ENCODE measurements around the gene PNMA6E.
"Not testable (repeated sequence)": the region's sequence is repeated elsewhere in the genome, so short reads cannot be mapped to it uniquely, and the experiment has no call there.

The PNMA6E gene

DNA sequence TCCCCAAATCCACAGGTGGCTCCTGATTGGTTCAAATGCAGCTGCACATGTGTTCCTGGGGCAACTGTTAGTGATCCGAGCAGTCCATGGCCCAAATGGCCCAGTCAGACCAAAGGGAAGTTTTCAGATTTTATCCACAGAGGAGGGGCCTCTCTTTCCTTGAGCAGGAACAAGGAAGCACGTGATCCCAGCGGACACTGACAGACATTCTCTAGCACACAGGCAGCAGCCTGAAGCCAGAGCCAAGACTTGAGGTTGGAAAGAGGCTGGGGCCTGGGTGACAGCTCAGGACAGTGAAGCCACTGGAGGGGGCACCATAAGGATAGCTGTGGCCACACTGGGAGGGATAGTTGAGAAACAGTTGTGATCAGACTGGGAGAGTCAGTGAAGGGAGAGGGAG lies 6.6 kb upstream of the PNMA6E start:
- DNase-seq = no peak

DNA sequence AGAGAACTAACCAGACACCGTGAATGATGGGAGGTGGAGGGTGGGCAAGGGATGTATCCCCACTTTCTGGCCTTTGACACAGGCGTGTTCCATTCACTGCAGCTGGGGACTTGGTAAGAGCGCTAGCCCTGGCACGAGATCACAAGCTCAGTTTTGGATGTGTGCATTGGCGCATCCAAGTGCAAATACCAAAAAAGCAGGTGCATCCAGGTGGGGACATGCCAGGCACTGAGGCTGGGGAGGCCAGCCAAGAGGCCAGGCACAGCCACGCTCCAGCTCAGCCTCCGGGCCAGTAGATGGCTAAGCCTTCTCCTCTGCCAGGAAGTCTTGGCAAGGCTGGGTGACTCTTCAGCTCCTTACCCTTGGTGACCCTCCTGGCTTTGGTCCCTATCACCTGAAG lies 5.8 kb upstream of the PNMA6E start:
- no peak for DNase-seq

DNA sequence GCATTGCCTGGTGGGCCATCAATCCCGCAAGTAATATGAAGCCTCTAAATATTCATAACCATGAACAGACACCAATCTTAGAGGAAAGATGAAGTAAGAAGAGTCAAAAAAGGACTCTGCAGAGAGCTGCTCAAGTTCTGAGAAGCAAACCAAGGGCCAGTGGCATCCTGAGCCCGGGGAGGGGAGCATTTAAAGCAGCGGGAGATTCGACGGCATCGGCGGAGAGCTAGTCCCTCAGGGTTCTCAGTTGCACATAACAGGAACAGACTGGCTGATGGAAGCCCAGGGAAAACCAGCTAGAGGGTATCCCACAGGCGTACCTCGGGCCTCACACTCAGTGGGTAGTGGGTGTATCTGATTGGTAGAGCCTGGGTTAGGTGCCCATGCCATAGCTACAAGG lies 4.9 kb upstream of the PNMA6E start:
- DNase-seq = no peak

DNA sequence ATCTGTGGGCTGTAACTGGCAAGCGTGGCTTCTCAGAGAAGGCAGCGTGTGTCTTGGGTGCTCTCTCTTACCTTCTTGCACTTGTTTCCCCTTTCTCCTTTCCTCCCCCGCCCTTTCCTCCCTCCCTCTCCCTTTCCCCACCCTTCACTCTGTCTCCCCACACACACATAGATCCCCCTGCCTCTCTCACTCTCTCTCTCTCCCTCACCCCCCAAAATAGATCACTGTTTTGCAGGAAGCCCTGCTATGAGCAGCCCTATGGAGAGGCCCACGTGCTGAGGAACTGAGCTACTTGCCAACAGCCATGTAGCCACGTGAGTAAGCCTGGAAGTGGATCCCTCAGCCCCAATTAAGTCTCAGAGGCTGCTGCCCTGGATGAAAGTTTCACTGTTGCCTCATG lies 4.3 kb upstream of the PNMA6E start:
- no peak for DNase-seq

DNA sequence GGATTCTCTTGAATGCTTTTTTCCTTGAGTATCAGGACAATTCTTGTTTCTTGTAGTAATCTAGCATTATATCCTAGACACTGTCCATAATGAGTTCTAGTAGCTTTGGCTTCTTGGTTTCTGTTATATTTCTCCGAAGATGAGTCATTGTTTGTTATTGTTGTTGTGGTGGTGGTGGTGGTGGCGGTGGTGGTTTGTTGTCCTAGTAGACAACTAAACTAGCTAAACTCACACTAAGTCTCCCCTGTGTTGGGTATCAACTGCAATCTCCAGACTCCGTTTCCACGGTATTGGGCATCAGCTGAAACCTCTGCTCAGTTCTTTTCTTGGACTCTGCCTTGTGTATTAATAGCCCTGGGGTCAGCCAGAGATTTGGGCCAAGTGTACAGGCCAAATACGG lies 3.2 kb upstream of the PNMA6E start:
- DNase-seq = not testable (repeated sequence)

DNA sequence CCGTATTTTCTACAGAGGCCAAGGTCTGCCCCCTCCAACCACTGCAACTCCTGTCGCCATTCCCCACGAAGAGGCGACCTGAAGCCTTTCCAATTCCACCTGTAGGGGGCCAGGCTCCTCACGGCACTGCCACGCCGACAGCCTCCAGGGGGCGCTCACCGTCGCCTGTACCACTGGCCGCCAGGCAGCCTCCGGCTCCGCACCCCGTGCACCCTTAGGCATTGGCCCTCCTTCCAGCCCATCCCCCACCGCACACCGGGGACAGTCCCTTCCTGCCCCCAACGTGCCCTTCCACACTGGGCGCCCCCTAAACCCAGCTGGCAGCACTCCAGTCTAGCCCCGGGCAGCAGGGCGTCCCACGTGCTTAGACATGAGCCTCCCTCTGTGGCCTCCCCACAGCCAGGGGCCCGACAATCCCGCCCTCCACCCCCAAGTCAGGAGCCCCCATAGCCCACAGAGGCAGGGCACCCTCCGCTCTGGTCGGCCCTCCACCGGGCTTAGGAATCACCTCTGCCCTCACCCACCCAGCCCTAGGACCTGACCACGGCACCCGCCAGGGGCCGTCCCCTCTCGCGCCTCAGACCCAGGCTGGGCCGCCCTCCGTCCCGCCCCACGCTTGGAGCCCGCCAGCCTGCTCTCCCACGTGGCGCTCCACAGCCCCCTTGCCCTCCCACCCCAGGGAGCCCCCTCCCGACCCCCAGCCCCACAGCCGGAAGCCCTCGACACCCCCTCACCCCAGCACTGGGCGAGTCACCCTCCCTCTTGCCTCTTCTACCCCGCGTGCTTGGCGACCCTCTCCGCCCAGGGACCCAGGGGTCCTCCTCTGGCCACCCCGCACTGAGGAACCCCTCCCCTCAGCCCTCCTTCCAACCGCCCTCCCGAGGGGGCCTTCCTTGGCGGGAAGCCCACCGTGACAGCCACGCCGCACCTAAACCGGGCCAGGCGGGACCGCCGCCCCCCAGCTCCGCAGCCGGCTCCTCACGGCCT lies 711 bp downstream of the PNMA6E start:
- DNase-seq = no peak

DNA sequence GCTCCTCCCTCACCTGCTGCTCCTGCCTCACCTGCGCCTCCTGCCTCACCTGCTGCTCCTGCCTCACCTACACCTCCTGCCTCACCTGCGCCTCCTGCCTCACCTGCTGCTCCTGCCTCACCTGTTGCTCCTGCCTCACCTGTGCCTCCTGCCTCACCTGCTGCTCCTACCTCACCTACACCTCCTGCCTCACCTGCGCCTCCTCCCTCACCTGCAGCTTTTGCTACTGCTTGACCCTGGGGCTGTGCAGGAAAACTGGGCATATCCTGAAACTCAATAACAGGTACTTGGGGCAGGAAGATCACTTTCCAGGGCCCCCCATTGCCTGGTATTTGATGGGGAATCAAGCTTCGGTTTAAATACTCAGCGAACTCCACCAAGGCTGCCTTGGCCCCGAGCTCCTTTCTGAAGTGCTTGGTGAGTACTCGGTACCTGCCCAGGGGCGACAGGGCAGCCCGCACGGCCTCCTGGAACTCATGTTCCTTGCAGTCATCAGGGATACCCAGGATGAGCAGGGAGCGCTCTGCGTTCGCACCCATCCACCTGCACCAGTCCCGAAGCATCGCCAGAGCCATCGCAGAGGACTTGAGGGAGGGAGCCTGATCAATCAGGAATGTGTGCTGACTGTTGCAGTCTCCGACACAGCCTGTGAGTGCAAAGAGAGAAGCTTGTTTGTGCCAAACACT lies 2.7 kb downstream of the PNMA6E start:
- DNase-seq = peak; percentile 11

DNA sequence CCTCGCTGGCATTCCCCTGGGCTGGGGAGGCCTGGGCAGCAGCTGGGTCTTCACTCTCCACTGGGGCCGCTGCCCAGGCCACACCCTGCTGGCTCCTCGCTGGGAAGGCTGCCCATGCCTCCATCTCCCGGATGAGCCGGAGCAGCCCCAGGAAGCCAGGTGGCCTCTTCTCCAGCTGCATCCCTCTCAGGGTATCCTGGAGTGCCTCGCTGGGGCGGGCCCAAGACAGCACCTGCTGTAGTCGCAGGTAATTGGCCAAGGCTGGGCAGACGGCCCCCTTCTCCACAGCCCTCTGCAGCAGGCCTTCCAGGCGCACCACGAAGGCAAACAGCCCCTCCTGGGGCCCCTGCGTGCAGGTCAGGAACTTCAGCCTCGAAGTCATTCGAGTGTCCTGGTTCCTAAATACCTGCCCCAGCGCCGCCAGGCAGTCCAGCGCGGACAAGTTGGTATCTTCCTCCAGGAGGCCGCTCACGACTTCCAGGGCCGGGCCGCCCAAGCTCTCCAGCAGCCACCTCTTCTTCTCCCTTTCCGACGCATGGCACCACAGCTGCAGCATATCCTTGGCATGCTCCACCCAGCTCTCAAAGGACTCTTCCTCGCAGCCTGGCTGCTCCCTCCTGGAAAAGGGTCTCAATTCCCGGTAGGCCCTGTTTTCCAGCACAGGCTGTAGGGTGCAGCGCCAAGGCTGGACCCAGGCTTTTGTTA lies 3.7 kb downstream of the PNMA6E start:
- peak; percentile 21 for DNase-seq

DNA sequence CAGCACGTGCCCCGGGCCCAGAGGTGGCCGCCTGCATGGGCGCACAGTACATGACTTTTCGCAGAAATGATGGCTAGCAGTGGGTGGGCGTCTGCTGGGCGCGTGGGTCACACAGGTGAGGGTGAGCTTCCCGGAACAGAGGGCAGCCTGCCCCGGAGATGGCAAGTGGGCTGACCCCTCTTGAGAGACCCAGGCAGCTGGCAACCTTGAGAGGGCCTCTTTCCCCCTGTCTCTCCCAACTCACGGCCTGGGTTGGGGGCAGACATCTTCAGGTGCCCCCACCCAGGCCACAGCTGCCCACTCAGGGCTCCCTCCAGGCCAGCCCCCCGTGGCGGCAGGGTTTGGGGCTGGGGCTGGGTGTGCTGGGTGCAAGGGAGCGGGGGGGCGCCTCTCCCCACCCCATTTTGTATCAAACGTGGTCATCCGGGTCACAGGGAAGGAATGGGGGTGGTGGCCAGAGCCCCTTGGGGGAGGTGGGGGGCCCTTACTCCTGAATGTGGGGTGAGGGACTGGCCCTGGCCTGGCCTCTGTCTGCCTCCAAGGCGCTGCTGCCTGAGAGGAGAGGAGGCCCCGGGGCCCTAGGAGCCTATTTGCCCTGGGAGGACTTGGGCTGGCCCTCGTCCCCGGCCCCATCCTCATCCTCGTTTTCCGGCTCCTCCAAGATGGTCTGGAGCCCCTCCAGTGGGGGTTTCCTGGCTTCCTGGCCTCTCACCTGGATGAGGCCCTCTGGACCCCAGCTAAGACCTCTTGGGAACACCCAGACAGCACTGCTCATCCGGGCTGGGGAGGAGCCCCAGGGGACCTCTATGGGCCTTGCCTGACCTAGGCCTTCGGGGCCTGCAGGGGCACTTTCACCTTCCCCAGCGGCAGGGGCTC lies 4.6 kb downstream of the PNMA6E start:
- DNase-seq = no peak

DNA sequence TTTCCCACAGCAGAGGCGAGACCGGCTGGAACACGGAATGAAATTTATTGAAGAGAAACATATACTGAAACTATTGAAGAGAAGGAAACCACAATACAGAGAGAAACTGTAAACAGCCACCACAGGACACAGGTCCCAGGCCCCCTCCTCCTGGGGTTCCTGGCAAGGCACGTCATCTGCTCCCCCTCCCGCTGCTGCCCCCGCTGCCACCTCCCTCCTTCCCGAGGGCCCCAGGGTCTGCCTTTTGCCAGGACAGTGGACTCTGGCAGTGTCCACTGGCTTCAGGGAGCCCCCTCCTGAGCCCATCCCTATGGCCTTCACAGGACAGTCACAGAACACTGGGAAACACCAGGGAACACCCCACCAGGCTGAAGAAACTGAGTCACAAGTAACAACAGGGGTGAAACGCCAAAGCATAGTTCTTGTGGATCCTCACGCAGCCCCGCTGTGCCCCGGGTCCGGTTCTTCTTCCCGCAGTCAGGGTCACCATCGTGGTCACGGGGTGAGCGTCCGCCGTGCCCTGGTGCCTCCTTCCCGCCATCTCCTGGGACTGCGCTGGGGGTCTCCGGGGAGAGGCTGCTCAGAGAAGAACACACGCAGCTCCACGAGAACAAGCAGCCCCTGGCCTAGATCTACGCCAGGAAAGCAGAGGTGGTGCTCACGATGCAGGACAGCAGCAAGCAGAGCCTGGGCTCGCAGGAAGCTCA lies 5.4 kb downstream of the PNMA6E start:
- no peak for DNase-seq

DNA sequence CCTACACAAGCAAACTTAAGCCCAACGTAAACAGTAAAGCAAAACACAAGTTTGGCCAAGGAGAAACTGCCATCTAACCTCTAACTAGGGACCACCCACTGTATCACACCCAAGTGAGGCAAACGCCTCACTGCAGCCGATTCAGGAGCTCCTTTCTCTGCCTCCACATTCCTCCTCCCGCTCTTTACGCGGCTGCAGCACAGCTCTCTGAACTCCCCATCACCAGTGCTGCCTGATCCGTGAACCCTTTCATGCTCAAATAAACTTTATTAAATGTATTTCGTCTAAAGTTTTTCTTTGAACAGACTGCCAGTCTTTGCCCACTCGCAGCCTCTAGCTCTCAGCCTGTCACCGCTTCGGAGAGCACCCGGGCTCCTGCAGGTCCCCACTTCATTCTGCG lies 6.5 kb downstream of the PNMA6E start:
- DNase-seq = no peak

DNA sequence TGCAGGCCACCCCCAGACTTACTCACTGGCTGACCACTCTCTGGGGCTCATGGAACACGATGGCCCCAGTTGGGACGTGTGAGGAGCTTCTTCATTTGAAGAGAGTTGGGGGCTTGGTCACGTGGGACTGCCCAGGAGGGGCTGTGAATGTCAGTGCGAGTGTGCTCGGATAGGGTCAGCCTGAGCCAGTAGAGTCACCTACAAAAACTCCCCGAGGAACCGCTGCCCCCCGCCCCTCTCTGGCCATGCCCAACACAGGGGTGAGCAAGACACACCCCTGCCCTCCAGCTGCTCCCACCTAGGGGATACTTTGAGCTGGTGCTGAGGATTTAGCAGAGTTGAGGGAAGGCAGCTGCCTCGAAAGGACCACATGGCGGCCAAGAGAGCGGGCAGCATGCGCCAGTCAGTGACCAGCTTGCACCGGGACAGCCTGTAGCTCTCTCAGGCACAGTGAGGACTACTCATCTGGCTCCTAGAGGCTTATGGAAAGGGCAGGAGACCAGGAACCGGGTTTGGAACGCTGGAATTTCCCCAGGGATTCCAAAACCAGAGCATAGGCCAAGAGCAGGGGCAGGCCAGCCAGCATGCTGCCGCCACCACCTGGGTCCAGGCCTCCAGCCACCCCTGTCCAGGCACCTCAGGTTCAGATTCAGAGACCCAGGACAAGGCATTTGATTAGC lies 8.4 kb downstream of the PNMA6E start:
- no peak for DNase-seq

DNA sequence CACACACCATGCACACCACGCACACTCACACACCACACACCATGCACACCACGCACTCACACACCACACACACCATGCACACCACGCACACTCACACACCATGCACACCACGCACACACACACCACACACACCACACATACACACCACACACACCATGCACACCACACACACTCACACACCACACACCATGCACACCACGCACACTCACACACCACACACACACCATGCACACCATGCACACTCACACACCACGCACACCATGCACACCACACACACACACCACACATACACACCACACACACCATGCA lies 11.7 kb downstream of the PNMA6E start:
- not testable (repeated sequence) for DNase-seq

DNA sequence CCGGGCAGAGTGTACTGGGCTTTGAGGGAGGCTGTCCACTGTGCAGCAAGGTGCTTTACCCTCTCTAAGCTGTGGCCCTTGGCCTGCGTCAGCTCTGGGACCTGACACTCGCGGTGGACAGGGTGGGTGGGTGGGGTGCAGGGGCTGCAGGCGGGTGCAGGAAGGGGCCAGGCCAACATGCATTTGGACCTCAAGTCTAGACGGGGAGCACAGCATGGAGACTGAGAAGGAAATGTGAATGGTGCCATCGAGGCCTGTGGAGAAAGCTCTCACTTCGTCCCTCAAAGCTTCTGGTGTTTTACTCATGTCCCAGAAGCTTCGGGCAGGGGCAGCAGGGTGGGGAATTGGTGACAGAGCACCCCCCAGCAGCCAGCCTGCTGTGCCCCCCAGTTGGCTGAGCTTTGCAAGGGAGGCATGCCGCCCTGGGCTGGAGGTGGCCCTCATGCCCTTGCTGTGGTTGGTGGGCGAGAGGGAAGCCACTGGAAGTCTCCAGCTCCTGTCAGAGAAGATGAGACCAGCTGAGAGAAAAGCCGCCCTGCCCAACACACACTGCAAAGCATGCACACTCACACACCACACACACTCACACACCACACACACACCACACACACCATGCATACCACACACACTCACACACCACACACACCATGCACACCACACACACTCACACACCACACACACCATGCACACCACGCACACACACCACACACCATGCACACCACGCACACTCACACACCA lies 12.3 kb downstream of the PNMA6E start:
- no peak for DNase-seq

DNA sequence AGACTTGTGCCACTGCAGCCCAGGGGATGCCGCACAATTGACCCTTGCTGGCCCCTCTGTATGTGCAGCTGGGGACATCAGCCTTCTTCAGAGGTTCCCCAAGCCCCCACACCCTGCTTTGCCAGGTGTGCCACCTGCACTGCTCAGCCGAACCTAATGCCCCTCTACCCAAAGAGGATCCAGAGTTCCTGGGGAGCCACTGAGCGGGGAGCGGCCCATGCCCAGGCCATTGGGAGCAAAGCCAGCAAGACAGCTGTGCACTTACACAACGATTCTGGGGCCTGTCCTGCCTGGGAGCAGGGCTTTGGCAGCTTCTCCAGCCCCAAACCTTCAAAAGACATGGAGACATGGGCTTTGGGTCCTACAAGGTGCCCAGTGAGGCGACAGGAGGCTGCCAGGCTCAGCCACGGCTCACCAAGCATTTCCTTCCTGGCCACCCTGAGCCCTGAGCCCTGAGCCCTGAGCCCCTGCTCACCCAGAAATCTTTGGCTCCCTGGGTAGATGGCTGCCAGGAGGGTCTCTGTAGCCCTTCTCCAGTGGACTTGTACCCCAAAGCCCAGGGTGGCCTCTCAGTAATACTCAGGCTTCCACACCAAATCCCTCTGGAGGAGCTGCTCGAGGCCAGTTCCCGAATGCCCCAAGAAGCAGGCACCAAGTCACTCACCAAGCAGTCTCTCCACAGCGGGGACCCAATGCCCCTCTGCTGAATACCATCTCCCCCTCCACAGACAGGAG lies 13.0 kb downstream of the PNMA6E start:
- DNase-seq = no peak

DNA sequence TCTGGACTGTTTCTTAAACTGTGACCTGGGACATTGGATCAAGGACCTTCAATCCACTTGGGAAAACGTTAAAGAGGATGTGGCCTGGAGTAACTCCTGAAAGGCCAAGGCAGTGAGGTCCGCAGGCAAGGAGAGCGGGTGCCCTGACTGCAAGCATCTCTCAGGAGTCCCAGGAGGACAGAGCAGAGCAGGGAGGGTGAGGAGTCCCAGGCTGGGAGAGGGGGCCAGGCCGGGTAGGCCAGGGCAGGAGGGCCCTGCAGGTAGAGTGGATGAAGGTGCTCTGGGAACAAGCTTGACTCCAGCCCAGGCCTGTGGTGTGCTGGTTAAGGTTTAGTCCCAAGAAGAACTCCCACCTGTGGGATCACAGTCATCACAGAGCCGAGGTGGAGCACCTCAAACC lies 13.8 kb downstream of the PNMA6E start:
- no peak for DNase-seq

DNA sequence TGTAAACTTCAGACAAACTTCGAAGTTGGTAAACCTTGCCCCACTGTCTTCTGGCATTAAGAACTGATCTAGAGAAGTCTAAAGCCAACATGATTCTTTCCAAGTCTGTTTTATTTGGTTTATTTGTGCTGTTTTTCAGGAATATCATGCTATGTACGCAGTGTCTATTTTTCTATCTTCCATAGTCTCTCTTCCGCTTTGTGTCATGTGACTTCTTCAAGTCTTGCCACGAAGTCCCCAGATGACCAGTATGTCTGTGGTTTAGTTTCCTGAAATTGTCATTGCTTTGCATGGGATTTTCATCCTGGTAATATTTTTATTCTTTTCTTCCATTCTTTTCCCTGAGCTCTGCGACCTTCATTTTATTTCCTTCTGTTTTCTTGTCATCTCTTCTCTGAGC lies 15.1 kb downstream of the PNMA6E start:
- no peak for DNase-seq

DNA sequence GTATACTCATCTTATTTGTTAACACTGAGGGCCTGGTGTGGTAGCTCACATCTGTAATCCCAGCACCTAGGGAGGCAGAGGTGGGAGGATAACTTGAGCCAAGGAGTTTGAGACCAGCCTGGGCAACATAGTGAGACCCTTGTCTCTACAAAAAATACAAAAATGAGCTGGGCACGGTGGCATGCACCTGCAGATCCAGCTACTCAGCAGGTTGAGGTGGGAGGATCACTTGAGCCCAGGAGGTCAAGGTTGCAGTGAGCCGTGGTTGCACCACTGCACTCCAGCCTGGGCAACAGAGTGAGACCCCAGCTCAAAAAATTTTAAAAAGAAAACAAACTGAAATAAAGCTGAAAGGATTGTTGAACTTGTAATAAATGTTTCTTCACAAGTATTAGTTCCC lies 16.2 kb downstream of the PNMA6E start:
- DNase-seq = not testable (repeated sequence)

DNA sequence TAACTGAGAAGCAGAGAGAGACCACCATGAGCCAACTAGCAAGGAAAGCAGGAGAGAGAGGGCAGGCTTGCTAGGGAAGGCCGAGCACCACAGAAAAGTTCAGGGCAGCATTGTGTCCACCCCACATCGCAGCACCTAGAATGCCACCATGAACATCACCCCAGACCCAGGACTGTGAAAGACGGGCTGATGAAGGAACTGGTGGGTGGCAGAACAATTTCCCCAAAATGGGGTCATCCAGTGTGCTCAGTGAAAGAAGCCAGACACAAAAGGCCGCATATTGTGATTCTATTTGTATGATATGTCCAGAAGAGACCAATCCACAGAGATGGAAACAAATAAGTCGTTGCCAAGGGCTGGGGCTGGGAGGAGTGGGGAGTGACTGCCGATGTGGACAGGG lies 16.8 kb downstream of the PNMA6E start:
- DNase-seq = no peak
